ENCODE data around the gene GPC6.

GRCh38 chr13:94063848-94064247 is 837.2 kb downstream of the GPC6 start:
- TF ChIP-seq FOSL1 (IDR thresholded peaks at IDR 0.05; ENCODE audit: low read depth) (no peak), SRF (IDR thresholded peaks at IDR 0.05; ENCODE audit: low read depth) (no peak), POLR2A (IDR thresholded peaks at IDR 0.05; ENCODE audit: borderline replicate concordance, extremely low read depth, insufficient read depth, insufficient read length) (no peak), SP1 (IDR thresholded peaks at IDR 0.05; ENCODE audit: low read depth) (no peak), CTCF (IDR thresholded peaks at IDR 0.05 in 2 of 3, conservative IDR thresholded peaks at IDR 0.05 in 1 of 3; ENCODE audit: borderline replicate concordance in 1 of 3, insufficient read depth in 1 of 3, low read depth in 2 of 3, low read length in 2 of 3) (no peak), EZH2 (IDR thresholded peaks at IDR 0.05) (no peak), ZNF274 (IDR thresholded peaks at IDR 0.05; ENCODE audit: low read depth, low read length) (no peak), POLR2AphosphoS5 (IDR thresholded peaks at IDR 0.05; ENCODE audit: low read depth, low read length) (no peak)
